Left ventricle myocardium inferior (tissue), 1 donor: ENCODE measurements around the gene VWCE. TPM values are rescaled to one million over a fixed set of nuclear protein-coding genes. Genes with fewer than 3 reads are reported as not detected.
"Not testable (repeated sequence)": the region's sequence is repeated elsewhere in the genome, so short reads cannot be mapped to it uniquely, and the experiment has no call there.

ENCODE experiments used
- DNase-seq: peaks from one replicate; pipeline ENCODE4 v3.0.0-alpha.2; 2020
- H3K27ac ChIP-seq: fragments of 200-600 bp; replicated peaks from 2 replicates; pipeline ENCODE4 v1.8.0; 2021
- H3K27me3 ChIP-seq: fragments of 200-600 bp; 2 replicates; pipeline ENCODE4 v1.8.0; 2021; ENCODE audit warnings: low read depth
- H3K36me3 ChIP-seq: fragments of 200-600 bp; 2 replicates; pipeline ENCODE4 v1.8.0; 2021
- H3K4me1 ChIP-seq: fragments of 200-600 bp; 2 replicates; pipeline ENCODE4 v1.8.0; 2021
- H3K4me3 ChIP-seq: fragments of 200-600 bp; 2 replicates; pipeline ENCODE4 v1.8.0; 2021; ENCODE audit warnings: mild to moderate bottlenecking, moderate library complexity
- H3K9me3 ChIP-seq: fragments of 200-600 bp; replicated peaks from 2 replicates; pipeline ENCODE4 v1.8.0; 2021
- intact Hi-C: fragments of 100-400 bp; cut with micrococcal nuclease; formaldehyde crosslinking; loops from one replicate; pipeline ENCODE4 v1.11.0; 2022
- total RNA-seq: library from RNA; stranded (reverse); fragmentation: NEBNext Ultra II Directional; extraction: Animal tissue kit (Norgen Biotek cat#: 25700); gene quantifications from one replicate; pipeline ENCODE4 v1.2.1, GENCODE V29; 2021
- TF ChIP-seq, protein P1 (sequence below): fragments of 200-600 bp; IDR thresholded peaks from 2 replicates; pipeline ENCODE4 v1.8.0; 2021; ENCODE audit warnings: antibody characterized with exemption, mild to moderate bottlenecking, borderline replicate concordance
- donor health status: DM: no; HTN: yes; CAD: no; lungs with severe emphysema.

Gene VWCE
- total RNA-seq, 1 donor from 2014 or later = 0.77 TPM

DNA sequence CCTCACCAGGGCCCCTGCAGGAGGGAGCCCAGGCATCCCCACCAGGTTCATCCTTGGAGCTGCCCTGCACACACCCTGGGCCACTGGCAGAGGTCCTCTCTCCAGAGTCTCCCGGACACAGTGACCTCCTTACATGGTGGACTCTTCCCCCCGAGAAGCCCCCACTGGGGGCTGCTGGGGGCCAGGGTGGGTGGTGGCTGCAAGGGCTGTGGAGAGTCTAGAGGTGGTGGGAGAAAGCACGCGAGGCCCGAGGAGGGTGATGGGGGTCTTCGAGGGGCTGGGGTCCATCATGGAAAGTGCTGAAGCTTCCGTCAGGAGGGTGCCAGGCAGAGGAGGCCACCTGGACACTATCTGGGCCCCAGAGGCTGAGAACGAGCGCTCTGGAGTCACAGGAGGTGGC, 36.6 kb downstream of the VWCE start:
- TF ChIP-seq, protein P1, sequence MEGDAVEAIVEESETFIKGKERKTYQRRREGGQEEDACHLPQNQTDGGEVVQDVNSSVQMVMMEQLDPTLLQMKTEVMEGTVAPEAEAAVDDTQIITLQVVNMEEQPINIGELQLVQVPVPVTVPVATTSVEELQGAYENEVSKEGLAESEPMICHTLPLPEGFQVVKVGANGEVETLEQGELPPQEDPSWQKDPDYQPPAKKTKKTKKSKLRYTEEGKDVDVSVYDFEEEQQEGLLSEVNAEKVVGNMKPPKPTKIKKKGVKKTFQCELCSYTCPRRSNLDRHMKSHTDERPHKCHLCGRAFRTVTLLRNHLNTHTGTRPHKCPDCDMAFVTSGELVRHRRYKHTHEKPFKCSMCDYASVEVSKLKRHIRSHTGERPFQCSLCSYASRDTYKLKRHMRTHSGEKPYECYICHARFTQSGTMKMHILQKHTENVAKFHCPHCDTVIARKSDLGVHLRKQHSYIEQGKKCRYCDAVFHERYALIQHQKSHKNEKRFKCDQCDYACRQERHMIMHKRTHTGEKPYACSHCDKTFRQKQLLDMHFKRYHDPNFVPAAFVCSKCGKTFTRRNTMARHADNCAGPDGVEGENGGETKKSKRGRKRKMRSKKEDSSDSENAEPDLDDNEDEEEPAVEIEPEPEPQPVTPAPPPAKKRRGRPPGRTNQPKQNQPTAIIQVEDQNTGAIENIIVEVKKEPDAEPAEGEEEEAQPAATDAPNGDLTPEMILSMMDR = no peak
- Histone ChIP-seq H3K27me3 (no peaks in the 10 kb centered on the region), H3K27ac (no peak overlapping the region), H3K9me3 (no peaks in the 10 kb centered on the region), H3K4me1 (no peaks in the 10 kb centered on the region), H3K4me3 (no peak overlapping the region), H3K36me3 (no peaks in the 10 kb centered on the region)
- intact Hi-C loops = no loop called here
- DNase-seq = no peak

DNA sequence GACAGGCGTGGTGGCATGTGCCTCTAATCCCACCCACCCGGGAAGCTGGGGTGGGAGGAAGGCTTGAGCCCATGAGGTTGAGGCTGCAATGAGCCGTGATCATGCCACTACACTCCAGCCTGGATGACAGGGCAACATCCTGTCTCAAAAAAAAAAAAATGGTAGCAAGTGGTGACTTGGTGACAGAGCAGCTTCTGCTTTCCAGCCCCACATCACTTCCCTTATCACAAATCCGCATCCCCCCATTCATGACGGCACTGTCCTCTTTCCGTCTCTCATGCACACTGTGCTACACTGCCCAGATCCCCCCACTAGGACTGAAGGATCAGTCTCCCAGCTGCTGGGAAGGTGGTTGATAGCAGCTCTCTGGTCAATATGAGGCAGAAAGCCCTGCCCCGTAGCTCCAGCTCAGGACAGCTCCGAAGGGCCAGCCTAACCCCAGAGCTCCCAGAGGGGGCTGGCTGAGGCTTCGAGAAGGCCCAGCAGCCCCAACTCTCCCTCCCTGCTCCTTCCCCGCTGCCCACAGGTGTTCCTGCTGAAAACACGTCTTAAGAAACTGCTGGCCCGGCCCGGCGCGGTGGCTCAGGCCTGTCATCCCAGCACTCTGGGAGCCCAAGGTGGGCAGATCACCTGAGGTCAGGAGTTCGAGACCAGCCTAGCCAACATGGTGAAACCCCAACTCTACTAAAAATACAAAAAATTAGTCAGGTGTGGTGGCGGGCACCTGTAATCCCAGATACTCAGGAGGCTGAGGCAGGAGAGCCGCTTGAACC, 38.2 kb downstream of the VWCE start:
- no peaks in the 10 kb centered on the region for H3K27me3 ChIP-seq
- H3K9me3 ChIP-seq = no peaks in the 10 kb centered on the region
- intact Hi-C loops = no loop called here
- TF ChIP-seq, protein P1 = no peak
- H3K36me3 ChIP-seq = no peaks in the 10 kb centered on the region
- no peak overlapping the region for H3K4me3 ChIP-seq
- no peaks in the 10 kb centered on the region for H3K4me1 ChIP-seq
- H3K27ac ChIP-seq = no peak overlapping the region
- no peak for DNase-seq

DNA sequence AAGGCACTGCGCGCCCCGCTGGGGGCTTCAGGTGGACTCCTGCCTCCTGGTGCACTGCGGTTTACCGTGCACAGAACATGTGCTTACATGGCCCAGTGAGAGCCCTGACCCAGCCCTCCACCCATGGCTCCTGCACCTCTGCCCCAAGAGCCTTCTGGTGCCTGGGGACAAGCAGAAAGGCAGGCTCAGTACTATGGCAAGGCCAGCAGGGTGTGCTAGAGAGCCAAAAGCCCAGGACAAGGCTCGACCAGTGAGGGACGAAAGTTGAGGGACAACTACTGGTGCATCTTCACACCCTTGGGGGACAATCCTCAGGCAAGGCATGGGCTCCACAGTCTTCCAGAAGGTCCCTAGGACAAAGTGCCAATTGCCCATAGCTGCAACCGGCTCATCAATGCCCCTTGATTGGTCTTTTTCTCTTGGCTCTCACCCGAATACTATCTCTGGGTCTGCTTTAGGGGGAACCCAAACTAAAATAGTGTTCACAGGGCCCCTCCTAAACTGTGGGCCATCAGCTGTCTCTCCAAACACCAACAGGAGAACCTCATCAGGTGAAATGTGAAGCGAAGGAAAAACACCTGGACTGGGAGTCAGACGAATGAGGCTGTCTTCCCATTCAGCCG, 40.6 kb downstream of the VWCE start:
- no peak overlapping the region for H3K4me3 ChIP-seq
- no peaks in the 10 kb centered on the region for H3K36me3 ChIP-seq
- H3K27me3 ChIP-seq = no peaks in the 10 kb centered on the region
- peak; percentile 50 for DNase-seq
- H3K27ac ChIP-seq = no peak overlapping the region
- TF ChIP-seq, protein P1 = peak; percentile 89
- H3K9me3 ChIP-seq = no peaks in the 10 kb centered on the region
- intact Hi-C loops = no loop called here
- peaks cover 11% of the 10 kb centered on the region for H3K4me1 ChIP-seq

DNA sequence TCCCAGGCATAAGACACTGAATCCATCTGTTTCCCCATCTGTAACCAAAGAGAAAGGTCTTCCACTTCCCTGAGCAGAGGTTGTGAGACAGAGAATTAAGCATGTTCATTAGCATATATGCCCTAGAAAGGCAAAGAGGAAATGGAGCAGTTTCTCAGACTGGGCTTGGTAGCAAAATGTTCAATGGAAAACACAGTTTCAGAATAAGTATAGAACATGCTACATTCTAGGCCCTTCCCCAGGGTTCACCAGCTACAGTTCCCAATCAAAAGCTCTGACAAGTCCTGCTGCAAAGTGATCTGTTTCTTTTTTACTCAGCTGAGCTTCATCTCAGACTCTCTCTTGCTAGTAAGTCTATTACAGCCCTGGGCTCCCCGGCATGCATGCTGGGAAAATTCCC, 42.8 kb downstream of the VWCE start:
- H3K4me1 ChIP-seq = peaks cover 18% of the 10 kb centered on the region
- H3K27me3 ChIP-seq, H3K36me3 ChIP-seq, intact Hi-C loops, DNase-seq, H3K4me3 ChIP-seq, H3K9me3 ChIP-seq, H3K27ac ChIP-seq: not testable (repeated sequence)

DNA sequence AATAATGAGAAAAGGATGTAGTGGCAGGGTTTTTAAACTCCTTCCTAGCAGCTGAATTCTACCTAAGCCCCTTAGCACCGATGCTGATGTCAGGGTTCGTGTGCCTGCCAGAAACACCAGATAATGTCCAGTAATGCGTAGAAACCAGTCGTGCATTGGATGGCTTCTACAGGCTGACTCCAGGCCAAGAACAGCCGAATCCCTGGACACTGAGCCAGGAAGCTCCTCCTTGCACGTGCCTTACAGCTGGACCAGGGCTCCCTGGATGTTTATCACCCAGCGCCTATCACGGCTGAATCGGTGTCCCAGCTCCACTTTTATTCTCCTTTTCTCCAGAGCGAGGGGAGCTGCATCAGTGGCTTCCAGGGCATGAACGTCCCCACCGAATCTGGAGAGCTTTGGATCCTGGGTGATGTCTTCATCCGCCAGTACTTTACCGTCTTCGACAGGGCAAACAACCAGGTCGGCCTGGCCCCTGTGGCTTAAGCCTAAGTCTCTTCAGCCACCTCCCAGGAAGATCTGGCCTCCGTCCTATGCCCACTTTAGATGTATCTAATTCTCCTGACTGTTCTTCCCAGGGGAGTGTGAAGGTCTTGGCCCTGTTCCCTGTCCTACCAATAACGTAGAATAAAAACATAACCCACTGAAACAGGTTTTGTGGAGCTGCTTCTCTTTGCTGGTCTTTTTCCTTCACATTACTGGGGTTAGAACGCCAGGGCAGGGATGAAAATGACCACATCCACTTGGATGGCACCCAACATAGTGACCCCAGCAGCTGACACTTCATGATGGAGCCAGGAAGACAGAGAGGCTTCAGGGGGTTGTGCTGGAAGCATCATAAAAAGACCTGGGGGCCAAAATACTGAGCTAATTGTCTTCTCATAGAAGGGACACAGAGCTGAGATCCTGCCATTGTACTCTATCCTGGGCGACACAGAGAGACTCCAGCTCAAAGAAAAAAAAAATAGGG, 44.0 kb downstream of the VWCE start:
- H3K4me3 ChIP-seq, intact Hi-C loops, H3K27me3 ChIP-seq, H3K36me3 ChIP-seq, H3K27ac ChIP-seq, H3K9me3 ChIP-seq: not testable (repeated sequence)
- peaks cover 18% of the 10 kb centered on the region for H3K4me1 ChIP-seq
- peak; percentile 60 for DNase-seq

DNA sequence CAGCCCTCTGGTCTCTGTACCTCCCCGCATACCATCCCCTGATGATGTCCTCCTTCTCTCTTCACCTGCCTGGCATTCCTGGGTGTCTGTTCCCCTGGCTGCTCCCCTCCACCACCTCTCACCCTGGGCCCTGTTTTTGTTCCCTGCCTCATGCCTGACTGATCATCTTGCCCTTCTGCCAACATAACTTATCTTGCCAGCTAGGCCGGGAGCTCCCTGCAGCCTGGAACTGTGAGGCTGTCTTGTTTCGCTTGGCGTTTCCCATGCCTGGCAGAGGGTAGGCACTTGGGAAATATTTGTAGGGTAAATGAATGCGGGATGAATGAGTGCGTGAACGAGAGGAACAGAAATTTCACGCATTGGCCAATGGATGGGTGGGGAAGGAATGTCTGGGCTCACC, 45.9 kb downstream of the VWCE start:
- H3K36me3 ChIP-seq, H3K27ac ChIP-seq, intact Hi-C loops, H3K4me3 ChIP-seq, DNase-seq, H3K27me3 ChIP-seq, H3K9me3 ChIP-seq: not testable (repeated sequence)
- peaks cover 18% of the 10 kb centered on the region for H3K4me1 ChIP-seq

DNA sequence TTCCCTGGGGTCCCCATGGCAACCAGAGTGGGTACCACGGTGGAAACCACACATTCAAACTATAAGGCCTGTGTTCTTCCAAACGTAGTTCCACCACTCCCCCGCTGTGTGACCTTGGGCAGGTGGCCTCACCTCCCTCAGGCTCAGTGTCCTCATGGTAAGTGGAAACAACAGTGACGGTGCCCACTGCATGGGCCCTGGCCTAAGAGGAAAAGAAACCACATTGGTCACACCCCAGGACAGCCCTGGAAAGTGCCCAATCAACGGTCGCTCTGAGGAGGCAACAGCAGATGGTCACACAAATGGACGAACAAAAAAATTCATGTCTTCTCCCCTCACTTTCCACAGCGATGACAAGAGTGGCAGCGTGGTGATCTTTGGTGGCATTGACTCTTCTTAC, 47.0 kb downstream of the VWCE start:
- DNase-seq, H3K27me3 ChIP-seq, H3K9me3 ChIP-seq, intact Hi-C loops, H3K27ac ChIP-seq, H3K4me3 ChIP-seq, H3K36me3 ChIP-seq: not testable (repeated sequence)
- H3K4me1 ChIP-seq = peaks cover 18% of the 10 kb centered on the region

DNA sequence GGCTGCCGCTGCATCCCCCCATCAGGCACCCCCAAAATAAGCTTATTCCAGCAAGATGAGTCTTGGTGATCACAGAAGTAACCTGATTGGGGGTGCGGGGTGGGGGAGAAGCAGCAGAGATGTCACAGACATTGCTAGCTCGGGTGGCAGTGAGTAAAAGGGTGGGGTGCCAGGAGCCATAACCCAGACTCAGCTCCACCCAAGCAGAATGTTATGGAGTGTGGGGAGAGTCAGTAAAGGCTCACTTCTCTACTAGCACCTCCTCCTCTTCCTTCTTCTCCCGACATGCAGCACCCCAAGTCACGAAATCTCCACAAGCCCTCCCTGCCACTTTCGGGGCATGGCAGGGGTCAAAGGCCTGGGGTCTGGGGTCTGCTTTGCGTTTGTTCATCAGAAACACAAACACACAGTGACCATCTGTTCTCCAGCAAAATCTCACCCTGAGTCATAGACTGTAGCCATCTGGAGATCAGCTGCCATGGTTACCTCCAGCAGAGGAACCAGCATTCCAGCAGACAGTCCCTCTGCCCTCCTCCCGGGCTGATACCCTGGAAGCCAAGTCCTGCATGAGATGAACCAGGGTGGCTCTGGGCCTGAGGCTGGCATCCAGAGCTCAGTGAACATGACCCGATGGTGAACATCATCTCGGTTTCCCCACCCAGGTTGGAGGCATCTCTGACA, 49.7 kb downstream of the VWCE start:
- intact Hi-C loops, DNase-seq: not testable (repeated sequence)

DNA sequence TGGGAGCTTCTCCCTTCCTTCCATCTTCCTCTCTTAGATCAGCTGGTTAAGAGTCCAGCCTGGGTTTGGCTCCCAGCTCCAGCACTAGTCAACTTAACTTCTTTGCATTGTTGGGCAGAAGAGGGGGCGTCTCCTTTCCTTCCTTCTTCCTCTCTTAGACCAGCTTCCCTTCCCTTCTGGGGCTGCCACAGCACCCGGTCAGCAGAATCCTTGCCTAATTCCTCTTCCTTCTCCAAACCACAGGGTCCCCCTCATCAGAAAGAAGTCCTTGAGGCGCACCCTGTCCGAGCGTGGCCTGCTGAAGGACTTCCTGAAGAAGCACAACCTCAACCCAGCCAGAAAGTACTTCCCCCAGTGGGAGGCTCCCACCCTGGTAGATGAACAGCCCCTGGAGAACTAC, 53.6 kb downstream of the VWCE start:
- H3K27me3 ChIP-seq, H3K36me3 ChIP-seq, H3K4me3 ChIP-seq, H3K9me3 ChIP-seq, intact Hi-C loops, DNase-seq, H3K27ac ChIP-seq, H3K4me1 ChIP-seq: not testable (repeated sequence)

More for the DNA sequence above, 49.7 kb downstream of the VWCE start:
- peaks cover 10% of the 10 kb centered on the region for H3K4me1 ChIP-seq
- not testable (repeated sequence) for H3K9me3 ChIP-seq, H3K27me3 ChIP-seq, H3K36me3 ChIP-seq, H3K4me3 ChIP-seq, H3K27ac ChIP-seq

DNA sequence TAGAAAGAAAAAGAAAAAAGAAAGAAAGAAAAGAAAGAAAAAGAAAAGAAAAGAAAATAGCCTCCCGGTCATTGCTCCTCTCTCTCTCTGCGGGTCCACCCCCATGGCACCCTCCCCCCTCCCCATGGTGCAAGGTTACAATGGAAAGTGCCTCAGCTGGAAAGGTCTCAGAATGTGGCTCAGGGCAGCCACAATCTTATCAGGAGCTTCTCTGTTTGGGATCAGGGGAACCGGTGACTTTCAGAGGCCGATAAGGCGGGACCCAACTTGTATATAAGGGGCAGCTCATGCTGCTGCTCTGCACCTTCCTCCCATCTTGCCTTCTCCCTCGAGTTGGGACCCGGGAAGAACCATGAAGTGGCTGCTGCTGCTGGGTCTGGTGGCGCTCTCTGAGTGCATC, 54.2 kb downstream of the VWCE start, which contains the start of gene PGA5:
Gene PGA5, plus strand, starts transcription at position 301 of the 400 bp plus-strand sequence. Its CDS starts 52 bp downstream, at position 353.
- H3K9me3 ChIP-seq, intact Hi-C loops, H3K27ac ChIP-seq, H3K4me1 ChIP-seq, H3K27me3 ChIP-seq, H3K36me3 ChIP-seq, DNase-seq, H3K4me3 ChIP-seq: not testable (repeated sequence)
